Uterus (tissue), 2 donors: ENCODE measurements around the gene EIF2S2.
A peak's percentile ranks its signal among the peaks of the same experiment; 100 is the strongest.

Source experiments
- POLR2A ChIP-seq, 2 donors: fragments of 450-650 bp; IDR thresholded peaks; one replicate each; pipeline ENCODE4 v1.6.1; 2016; ENCODE audit warnings: antibody characterized with exemption in 2 of 2, mild to moderate bottlenecking in 1 of 2, moderate library complexity in 1 of 2
- TF ChIP-seq, protein P1 (sequence below), 4 experiments: fragments of 200-600 bp in 2 of 4; fragments of 450-650 bp in 2 of 4; sonication (generic) in 2 of 4; IDR thresholded peaks; one replicate each; pipeline ENCODE4 v1.5.1; 2016 to 2019; ENCODE audit warnings: antibody characterized with exemption in 4 of 4, mild to moderate bottlenecking in 2 of 4, moderate library complexity in 1 of 4

DNA sequence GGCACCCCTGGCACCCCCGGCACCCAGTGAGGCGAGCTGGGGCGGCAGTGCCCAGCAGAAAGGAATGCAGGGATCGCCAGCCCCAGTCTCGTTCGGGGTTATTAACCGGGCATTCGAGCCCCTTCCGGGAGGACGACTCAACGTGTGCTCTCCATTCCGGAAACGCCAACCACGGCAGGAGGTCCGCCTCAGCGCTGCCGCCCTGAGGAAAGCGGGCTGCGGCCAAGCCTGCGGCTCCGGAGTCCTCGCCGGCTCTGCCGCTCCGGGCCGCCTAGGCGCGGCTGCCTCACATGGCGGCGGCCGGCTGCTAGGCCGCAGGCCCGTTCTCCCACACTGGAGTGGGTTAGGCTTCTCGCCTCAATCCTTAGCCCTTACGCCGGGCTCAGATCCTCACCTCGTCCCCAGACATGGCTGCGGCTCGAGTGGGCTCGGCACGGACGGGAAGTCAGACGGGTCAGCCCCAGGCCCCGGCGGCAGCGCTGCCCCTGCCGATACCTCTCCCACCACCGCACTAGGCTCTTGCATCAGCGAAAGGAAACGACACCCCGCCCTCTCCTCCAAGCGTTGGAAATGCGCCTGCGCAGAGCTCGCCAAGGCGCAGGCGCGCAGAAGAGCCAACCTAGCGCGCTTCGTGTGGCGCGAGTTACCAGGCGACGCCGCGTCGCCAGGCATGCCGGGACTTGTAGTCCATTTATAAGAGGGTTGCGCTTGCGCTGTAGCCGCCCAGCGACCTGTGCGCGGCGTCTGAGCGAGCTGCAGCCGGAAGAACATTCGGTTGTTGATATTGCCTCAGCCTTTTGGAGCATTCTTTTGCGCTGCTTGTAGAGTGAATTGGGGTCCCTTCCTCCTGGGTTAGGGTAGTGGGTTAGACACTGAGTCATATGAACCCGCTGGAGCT is at the start of gene EIF2S2:
- TF ChIP-seq POLR2A (IDR thresholded peaks at IDR 0.05), result peak; percentile 95 to 99
- TF ChIP-seq, protein P1, sequence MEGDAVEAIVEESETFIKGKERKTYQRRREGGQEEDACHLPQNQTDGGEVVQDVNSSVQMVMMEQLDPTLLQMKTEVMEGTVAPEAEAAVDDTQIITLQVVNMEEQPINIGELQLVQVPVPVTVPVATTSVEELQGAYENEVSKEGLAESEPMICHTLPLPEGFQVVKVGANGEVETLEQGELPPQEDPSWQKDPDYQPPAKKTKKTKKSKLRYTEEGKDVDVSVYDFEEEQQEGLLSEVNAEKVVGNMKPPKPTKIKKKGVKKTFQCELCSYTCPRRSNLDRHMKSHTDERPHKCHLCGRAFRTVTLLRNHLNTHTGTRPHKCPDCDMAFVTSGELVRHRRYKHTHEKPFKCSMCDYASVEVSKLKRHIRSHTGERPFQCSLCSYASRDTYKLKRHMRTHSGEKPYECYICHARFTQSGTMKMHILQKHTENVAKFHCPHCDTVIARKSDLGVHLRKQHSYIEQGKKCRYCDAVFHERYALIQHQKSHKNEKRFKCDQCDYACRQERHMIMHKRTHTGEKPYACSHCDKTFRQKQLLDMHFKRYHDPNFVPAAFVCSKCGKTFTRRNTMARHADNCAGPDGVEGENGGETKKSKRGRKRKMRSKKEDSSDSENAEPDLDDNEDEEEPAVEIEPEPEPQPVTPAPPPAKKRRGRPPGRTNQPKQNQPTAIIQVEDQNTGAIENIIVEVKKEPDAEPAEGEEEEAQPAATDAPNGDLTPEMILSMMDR (IDR thresholded peaks at IDR 0.05), result peak in 3 of 4 experiments; percentile 12 to 27 (median 24)
